ENCODE measurements around the gene ST3GAL3.

The ST3GAL3 gene

GRCh38 chr1:43874716-43875115 is 167.4 kb downstream of the ST3GAL3 start:
- H3K4me1 ChIP-seq (ENCODE audit: control insufficient read depth, insufficient read depth, low read length) = peaks cover 2% of the 10 kb centered on the region; the same call in 1 of the 2 replicates
- no peaks in the 10 kb centered on the region for H3K27me3 ChIP-seq (ENCODE audit: control insufficient read depth, insufficient read depth, low read length)
- H3K4me3 ChIP-seq (ENCODE audit: low read length) = no peak overlapping the region
- no peaks in the 10 kb centered on the region for H3K36me3 ChIP-seq (ENCODE audit: control insufficient read depth, insufficient read depth, low read length)
- no peak for DNase-seq (ENCODE audit: low read depth, low spot score)
- no peaks in the 10 kb centered on the region for H3K9me3 ChIP-seq (ENCODE audit: control insufficient read depth, insufficient read depth, low read length)
- WGBS (ENCODE audit: insufficient coverage, insufficient read length) = no CpG with 5 or more reads among the region's 3 CpGs
- no peak overlapping the region for H3K27ac ChIP-seq (ENCODE audit: low read length)

- WGBS (ENCODE audit: insufficient coverage, insufficient read length) = no CpG with 5 or more reads among the region's 3 CpGs
- Histone ChIP-seq H3K4me3 (ENCODE audit: low read length) (no peak overlapping the region), H3K27me3 (ENCODE audit: control insufficient read depth, insufficient read depth, low read length) (no peaks in the 10 kb centered on the region), H3K27ac (ENCODE audit: low read length) (no peak overlapping the region), H3K36me3 (ENCODE audit: control insufficient read depth, insufficient read depth, low read length) (no peaks in the 10 kb centered on the region), H3K9me3 (ENCODE audit: control insufficient read depth, insufficient read depth, low read length) (no peaks in the 10 kb centered on the region), H3K4me1 (ENCODE audit: control insufficient read depth, insufficient read depth, low read length) (peaks cover under 1% of the 10 kb centered on the region; the same call in 1 of the 2 replicates)
- no peak for DNase-seq (ENCODE audit: low read depth, low spot score)
These were observed 168.0 kb downstream of the ST3GAL3 start for GRCh38 chr1:43875331-43875730.

- no peak for DNase-seq (ENCODE audit: low read depth, low spot score)
- no peak overlapping the region for H3K4me3 ChIP-seq (ENCODE audit: low read length)
- WGBS (ENCODE audit: insufficient coverage, insufficient read length) = no CpG with 5 or more reads among the region's 2 CpGs
- no peak overlapping the region for H3K27ac ChIP-seq (ENCODE audit: low read length)
- H3K36me3 ChIP-seq (ENCODE audit: control insufficient read depth, insufficient read depth, low read length) = no peaks in the 10 kb centered on the region
- 0 out of 2 replicates have a peak, but pooled peaks cover 2% of the 10 kb centered on the region for H3K4me1 ChIP-seq (ENCODE audit: control insufficient read depth, insufficient read depth, low read length)
- no peaks in the 10 kb centered on the region for H3K9me3 ChIP-seq (ENCODE audit: control insufficient read depth, insufficient read depth, low read length)
- H3K27me3 ChIP-seq (ENCODE audit: control insufficient read depth, insufficient read depth, low read length) = no peaks in the 10 kb centered on the region
These were observed 169.8 kb downstream of the ST3GAL3 start for GRCh38 chr1:43877101-43877500.

GRCh38 chr1:43878440-43878839 is 171.1 kb downstream of the ST3GAL3 start:
- H3K9me3 ChIP-seq (ENCODE audit: control insufficient read depth, insufficient read depth, low read length) = no peaks in the 10 kb centered on the region
- H3K4me3 ChIP-seq (ENCODE audit: low read length) = no peak overlapping the region
- no peak for DNase-seq (ENCODE audit: low read depth, low spot score)
- no peaks in the 10 kb centered on the region for H3K27me3 ChIP-seq (ENCODE audit: control insufficient read depth, insufficient read depth, low read length)
- WGBS (ENCODE audit: insufficient coverage, insufficient read length) = no CpG with 5 or more reads among the region's 2 CpGs
- H3K36me3 ChIP-seq (ENCODE audit: control insufficient read depth, insufficient read depth, low read length) = no peaks in the 10 kb centered on the region
- H3K27ac ChIP-seq (ENCODE audit: low read length) = no peak overlapping the region
- H3K4me1 ChIP-seq (ENCODE audit: control insufficient read depth, insufficient read depth, low read length) = 0 out of 2 replicates have a peak, but pooled peaks cover 2% of the 10 kb centered on the region

GRCh38 chr1:43878854-43879253 is 171.5 kb downstream of the ST3GAL3 start:
- no peak overlapping the region for H3K27ac ChIP-seq (ENCODE audit: low read length)
- DNase-seq (ENCODE audit: low read depth, low spot score) = no peak
- no peak overlapping the region for H3K4me3 ChIP-seq (ENCODE audit: low read length)
- no peaks in the 10 kb centered on the region for H3K36me3 ChIP-seq (ENCODE audit: control insufficient read depth, insufficient read depth, low read length)
- H3K27me3 ChIP-seq (ENCODE audit: control insufficient read depth, insufficient read depth, low read length) = no peaks in the 10 kb centered on the region
- no CpG with 5 or more reads among the region's 4 CpGs for WGBS (ENCODE audit: insufficient coverage, insufficient read length)
- H3K4me1 ChIP-seq (ENCODE audit: control insufficient read depth, insufficient read depth, low read length) = 0 out of 2 replicates have a peak, but pooled peaks cover 2% of the 10 kb centered on the region
- H3K9me3 ChIP-seq (ENCODE audit: control insufficient read depth, insufficient read depth, low read length) = no peaks in the 10 kb centered on the region

GRCh38 chr1:43879414-43879813 is 172.1 kb downstream of the ST3GAL3 start:
- Histone ChIP-seq H3K27ac (ENCODE audit: low read length) (no peak overlapping the region), H3K9me3 (ENCODE audit: control insufficient read depth, insufficient read depth, low read length) (no peaks in the 10 kb centered on the region), H3K36me3 (ENCODE audit: control insufficient read depth, insufficient read depth, low read length) (no peaks in the 10 kb centered on the region), H3K27me3 (ENCODE audit: control insufficient read depth, insufficient read depth, low read length) (no peaks in the 10 kb centered on the region), H3K4me1 (ENCODE audit: control insufficient read depth, insufficient read depth, low read length) (0 out of 2 replicates have a peak, but pooled peaks cover 2% of the 10 kb centered on the region), H3K4me3 (ENCODE audit: low read length) (no peak overlapping the region)
- no peak for DNase-seq (ENCODE audit: low read depth, low spot score)
- 100% methylated on average over 1 of the region's 4 CpGs for WGBS (ENCODE audit: insufficient coverage, insufficient read length)

- WGBS (ENCODE audit: insufficient coverage, insufficient read length) = no CpG with 5 or more reads among the region's 2 CpGs
- Histone ChIP-seq H3K9me3 (ENCODE audit: control insufficient read depth, insufficient read depth, low read length) (no peaks in the 10 kb centered on the region), H3K27ac (ENCODE audit: low read length) (no peak overlapping the region), H3K4me1 (ENCODE audit: control insufficient read depth, insufficient read depth, low read length) (peaks cover 7% of the 10 kb centered on the region; the same call in 1 of the 2 replicates), H3K36me3 (ENCODE audit: control insufficient read depth, insufficient read depth, low read length) (no peaks in the 10 kb centered on the region), H3K4me3 (ENCODE audit: low read length) (no peak overlapping the region), H3K27me3 (ENCODE audit: control insufficient read depth, insufficient read depth, low read length) (no peaks in the 10 kb centered on the region)
- DNase-seq (ENCODE audit: low read depth, low spot score) = no peak
These were observed 172.7 kb downstream of the ST3GAL3 start for GRCh38 chr1:43879996-43880395.

- Histone ChIP-seq H3K36me3 (ENCODE audit: control insufficient read depth, insufficient read depth, low read length) (no peaks in the 10 kb centered on the region), H3K27ac (ENCODE audit: low read length) (no peak overlapping the region), H3K4me3 (ENCODE audit: low read length) (no peak overlapping the region), H3K27me3 (ENCODE audit: control insufficient read depth, insufficient read depth, low read length) (no peaks in the 10 kb centered on the region), H3K9me3 (ENCODE audit: control insufficient read depth, insufficient read depth, low read length) (no peaks in the 10 kb centered on the region), H3K4me1 (ENCODE audit: control insufficient read depth, insufficient read depth, low read length) (peaks cover 12% of the 10 kb centered on the region; the same call in 1 of the 2 replicates)
- DNase-seq (ENCODE audit: low read depth, low spot score) = no peak
- no CpG with 5 or more reads among the region's 5 CpGs for WGBS (ENCODE audit: insufficient coverage, insufficient read length)
These were observed 173.3 kb downstream of the ST3GAL3 start for GRCh38 chr1:43880604-43881003.

- no peaks in the 10 kb centered on the region for H3K36me3 ChIP-seq (ENCODE audit: control insufficient read depth, insufficient read depth, low read length)
- no peaks in the 10 kb centered on the region for H3K27me3 ChIP-seq (ENCODE audit: control insufficient read depth, insufficient read depth, low read length)
- no peak for DNase-seq (ENCODE audit: low read depth, low spot score)
- no peak overlapping the region for H3K27ac ChIP-seq (ENCODE audit: low read length)
- H3K9me3 ChIP-seq (ENCODE audit: control insufficient read depth, insufficient read depth, low read length) = no peaks in the 10 kb centered on the region
- WGBS (ENCODE audit: insufficient coverage, insufficient read length) = no CpG with 5 or more reads among the region's 4 CpGs
- no peak overlapping the region for H3K4me3 ChIP-seq (ENCODE audit: low read length)
- H3K4me1 ChIP-seq (ENCODE audit: control insufficient read depth, insufficient read depth, low read length) = peaks cover 13% of the 10 kb centered on the region; the same call in 1 of the 2 replicates
These were observed 174.1 kb downstream of the ST3GAL3 start for GRCh38 chr1:43881415-43881814.

GRCh38 chr1:43882763-43883162 is 175.4 kb downstream of the ST3GAL3 start:
- no peaks in the 10 kb centered on the region for H3K9me3 ChIP-seq (ENCODE audit: control insufficient read depth, insufficient read depth, low read length)
- H3K4me1 ChIP-seq (ENCODE audit: control insufficient read depth, insufficient read depth, low read length) = peaks cover 13% of the 10 kb centered on the region; the same call in 1 of the 2 replicates
- no CpG with 5 or more reads among the region's 4 CpGs for WGBS (ENCODE audit: insufficient coverage, insufficient read length)

GRCh38 chr1:43883321-43883720 is 176.0 kb downstream of the ST3GAL3 start:
- Histone ChIP-seq H3K4me1 (ENCODE audit: control insufficient read depth, insufficient read depth, low read length) (peaks cover 13% of the 10 kb centered on the region; the same call in 1 of the 2 replicates), H3K4me3 (ENCODE audit: low read length) (no peak overlapping the region), H3K9me3 (ENCODE audit: control insufficient read depth, insufficient read depth, low read length) (no peaks in the 10 kb centered on the region), H3K27ac (ENCODE audit: low read length) (no peak overlapping the region), H3K36me3 (ENCODE audit: control insufficient read depth, insufficient read depth, low read length) (no peaks in the 10 kb centered on the region), H3K27me3 (ENCODE audit: control insufficient read depth, insufficient read depth, low read length) (no peaks in the 10 kb centered on the region)
- no CpG with 5 or more reads among the region's 4 CpGs for WGBS (ENCODE audit: insufficient coverage, insufficient read length)
- DNase-seq (ENCODE audit: low read depth, low spot score) = no peak

More at GRCh38 chr1:43882763-43883162, 175.4 kb downstream of the ST3GAL3 start:
- no peak overlapping the region for H3K4me3 ChIP-seq (ENCODE audit: low read length)
- DNase-seq (ENCODE audit: low read depth, low spot score) = no peak
- no peaks in the 10 kb centered on the region for H3K27me3 ChIP-seq (ENCODE audit: control insufficient read depth, insufficient read depth, low read length)
- H3K36me3 ChIP-seq (ENCODE audit: control insufficient read depth, insufficient read depth, low read length) = no peaks in the 10 kb centered on the region
- H3K27ac ChIP-seq (ENCODE audit: low read length) = no peak overlapping the region

Measured in iPS DF 6.9 (cell line).